Tibial nerve (tissue), 3 donors: ENCODE results near the gene CAMSAP2.

Experiments used
- EP300 ChIP-seq, 2 donors: sonication (generic); formaldehyde crosslinking; IDR thresholded peaks; one replicate each; pipeline ENCODE4 v1.6.1; 2017; ENCODE audit warnings: antibody characterized with exemption in 2 of 2, mild to moderate bottlenecking in 1 of 2
- POLR2A ChIP-seq, 2 donors: fragments of 450-650 bp; IDR thresholded peaks; one replicate each; pipeline ENCODE4 v1.6.1; 2017; ENCODE audit warnings: antibody characterized with exemption in 2 of 2, mild to moderate bottlenecking in 2 of 2, moderate library complexity in 2 of 2

DNA sequence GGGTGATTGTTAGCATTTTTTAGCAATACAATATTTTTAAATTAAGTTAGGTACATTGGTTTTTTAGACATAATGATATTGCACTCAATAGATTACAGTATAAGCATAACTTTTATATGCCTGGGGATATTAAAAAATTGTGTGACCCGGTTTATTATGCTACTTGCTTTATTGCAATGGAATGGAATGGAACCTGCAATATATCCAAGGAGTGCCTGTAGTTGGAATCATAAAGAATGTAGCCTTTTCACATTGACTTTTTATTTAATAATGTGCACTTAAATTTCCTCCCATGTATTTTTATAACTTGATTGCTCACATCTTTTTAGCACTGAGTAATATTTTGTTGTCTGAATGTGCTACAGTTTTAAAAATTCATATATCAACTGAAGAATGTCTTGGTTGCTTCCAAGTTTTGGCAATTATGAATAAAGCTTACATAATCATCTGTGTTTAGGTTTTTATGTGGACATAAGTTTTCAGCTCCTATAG lies 49.2 kb downstream of the CAMSAP2 start:
- TF ChIP-seq POLR2A (IDR thresholded peaks at IDR 0.05) (no peak), EP300 (IDR thresholded peaks at IDR 0.05) (no peak)
